Endometrial microvascular endothelial cells (primary cell): ENCODE data around the gene TMEM178B. TPM values are rescaled to one million over a fixed set of nuclear protein-coding genes. Genes with fewer than 3 reads are reported as not detected.

Experiments
- in situ Hi-C: cut with HindIII; loops from 2 replicates; pipeline ENCODE4 v1.10.0; 2017; ENCODE audit warnings: low sequenced_read_pairs, low pct_unique_long_range_greater_than_20kb; ENCODE audit errors: inconsistent ontology term
- total RNA-seq: library from RNA; depleted of rRNA; stranded (reverse); fragments of >200 nt; gene quantifications from one replicate; pipeline ENCODE4 v1.2.3, GENCODE V29; 2015; ENCODE audit errors: inconsistent ontology term

The TMEM178B gene
- total RNA-seq, 1 donor from 2014 or later, result 0.28 TPM

GRCh38 chr7:141460781-141461715, 387.2 kb downstream of the TMEM178B start:
- in situ Hi-C loops, result no loop called here

- in situ Hi-C loops, result no loop called here
These were observed 388.1 kb downstream of the TMEM178B start for GRCh38 chr7:141461924-141462323.

- in situ Hi-C loops, result no loop called here
These were observed 389.1 kb downstream of the TMEM178B start for GRCh38 chr7:141462958-141463357.

- in situ Hi-C loops, result no loop called here
These were observed 390.1 kb downstream of the TMEM178B start for GRCh38 chr7:141463986-141464385.

- in situ Hi-C loops, result no loop called here
These were observed 390.7 kb downstream of the TMEM178B start for GRCh38 chr7:141464551-141464950.

DNA sequence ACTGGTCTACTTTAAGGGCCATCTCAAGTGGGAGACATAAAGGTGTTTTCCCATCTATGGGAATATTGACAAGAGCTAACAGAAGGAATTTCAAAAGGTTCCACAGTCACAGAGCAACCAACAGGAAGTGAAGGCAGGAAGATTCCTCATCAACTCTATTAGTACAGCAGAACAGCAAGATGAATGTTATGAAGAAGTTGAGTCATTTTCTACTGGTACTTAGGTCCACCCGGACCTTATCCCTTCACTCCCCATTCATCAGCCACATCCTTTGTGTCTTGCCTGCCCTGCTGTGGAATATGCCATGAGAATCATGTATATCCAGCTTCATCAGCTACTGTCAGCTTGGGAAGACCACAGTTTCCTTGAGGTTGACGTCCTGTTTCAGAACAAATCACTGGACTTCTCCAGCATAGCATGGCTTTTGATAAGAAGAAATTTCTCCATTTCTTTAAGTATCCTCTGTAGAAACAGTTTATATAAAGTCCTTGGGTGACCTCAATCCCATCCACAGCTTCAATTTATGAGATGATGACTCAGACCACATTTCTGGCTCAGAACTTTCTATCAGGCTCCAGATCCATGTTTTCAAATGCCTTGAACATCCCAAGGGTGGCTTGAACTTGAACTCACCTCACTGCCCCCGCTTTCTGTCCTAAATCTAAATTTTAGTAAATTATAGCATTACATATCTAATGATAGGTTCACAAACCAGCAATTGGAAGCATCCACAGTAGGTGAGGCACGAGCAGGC, 392.5 kb downstream of the TMEM178B start:
- in situ Hi-C loops, result no loop called here

GRCh38 chr7:141468341-141468740, 394.5 kb downstream of the TMEM178B start:
- in situ Hi-C loops, result no loop called here

GRCh38 chr7:141475679-141476078, 401.8 kb downstream of the TMEM178B start:
- in situ Hi-C loops, result no loop called here

DNA sequence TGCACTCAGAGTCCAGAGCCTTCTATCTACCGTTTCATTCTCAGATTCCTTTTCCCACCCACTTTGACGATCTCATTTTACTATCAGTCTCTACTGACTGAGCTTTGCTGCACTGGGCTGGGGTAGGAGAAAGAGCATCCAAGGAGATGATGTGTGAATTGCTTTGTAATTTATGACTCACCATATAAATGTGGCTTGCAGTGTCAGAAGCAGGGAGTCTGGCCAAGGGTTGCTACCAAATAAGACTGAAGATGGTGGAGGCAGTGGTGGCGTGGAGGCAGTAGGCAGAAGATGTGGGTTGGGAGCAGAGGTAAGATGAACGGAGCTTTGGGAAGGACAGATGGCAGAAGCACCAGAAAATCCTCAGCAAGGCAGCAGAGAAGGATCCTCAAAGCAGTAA, 404.0 kb downstream of the TMEM178B start:
- in situ Hi-C loops, result no loop called here

- in situ Hi-C loops, result no loop called here
These were observed 405.0 kb downstream of the TMEM178B start for GRCh38 chr7:141478845-141479244.

DNA sequence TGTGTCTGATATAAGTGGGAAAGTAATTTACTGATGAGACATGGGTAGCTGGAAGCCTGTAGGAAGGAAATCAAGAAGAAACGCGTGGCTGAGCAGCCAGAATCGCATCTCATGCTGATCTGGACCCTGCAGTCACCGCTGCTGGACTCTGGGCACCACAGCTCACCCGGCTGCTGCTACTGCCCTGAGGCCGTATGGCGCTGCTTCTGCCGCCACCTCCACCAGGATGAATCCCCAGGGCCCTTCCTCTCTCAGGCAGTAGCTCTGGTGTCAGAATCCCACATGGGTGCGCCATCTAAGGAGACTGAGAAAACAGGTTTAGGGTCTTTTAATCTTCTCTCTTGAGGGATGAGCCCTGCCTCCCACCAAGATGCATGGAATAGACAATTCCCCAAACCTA, 407.1 kb downstream of the TMEM178B start:
- in situ Hi-C loops, result no loop called here

DNA sequence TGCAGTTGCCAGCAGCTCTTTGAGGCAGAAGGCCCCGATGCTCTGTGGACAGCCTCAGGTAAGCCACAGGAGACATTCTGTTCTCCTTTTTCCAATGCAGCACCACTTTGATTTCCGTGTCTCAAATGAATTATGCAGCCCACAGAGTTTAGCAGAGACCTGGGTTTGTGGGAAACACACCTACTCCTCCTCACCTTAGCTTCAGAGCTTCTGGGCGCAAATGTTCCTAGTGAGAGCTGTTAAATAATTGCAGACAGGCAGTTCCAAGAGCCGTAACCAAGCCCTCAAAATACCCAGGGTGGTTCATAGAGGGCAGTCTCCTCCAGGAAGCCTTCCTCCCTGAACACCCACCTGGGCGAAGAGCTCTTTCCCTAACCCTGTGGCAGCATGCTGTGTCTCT, 408.1 kb downstream of the TMEM178B start:
- in situ Hi-C loops, result no loop called here

DNA sequence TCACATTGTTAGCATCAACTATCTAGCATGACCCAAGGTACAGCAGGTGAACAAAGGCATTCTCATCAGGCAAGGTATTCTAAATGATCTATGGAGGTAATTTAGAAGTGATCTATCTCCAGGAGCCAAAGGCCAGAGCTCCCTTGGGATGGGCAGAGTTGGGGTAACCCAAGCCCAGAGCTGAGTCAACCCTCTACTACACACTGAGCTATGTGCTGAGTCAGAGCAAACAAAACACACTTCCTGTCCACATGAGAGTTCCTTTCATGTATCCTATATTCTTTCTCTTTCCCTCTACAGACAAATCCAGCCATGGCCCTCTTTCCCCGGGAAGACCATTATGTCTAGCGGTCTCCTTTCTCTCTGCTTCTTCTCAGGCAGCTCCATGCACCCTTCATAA, 409.2 kb downstream of the TMEM178B start:
- in situ Hi-C loops, result no loop called here

DNA sequence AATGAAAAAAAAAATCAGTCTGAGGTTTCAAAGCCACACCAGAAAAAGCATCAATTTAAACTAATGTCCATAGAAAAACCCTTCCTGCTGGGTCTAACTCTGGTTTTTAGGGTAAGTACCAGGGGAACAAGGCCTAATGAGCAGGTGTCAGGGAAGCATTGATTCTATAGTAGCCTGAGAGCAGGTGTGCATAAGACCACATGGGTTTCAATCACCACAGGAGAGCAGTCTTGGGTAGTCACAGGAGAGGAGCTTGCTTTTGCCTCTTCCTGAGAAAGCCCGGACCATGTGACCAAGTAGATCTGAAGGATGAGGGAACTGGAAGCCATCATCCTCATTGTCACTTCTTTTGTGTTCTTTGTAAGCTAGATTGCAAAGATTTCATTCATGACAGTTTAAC, 411.0 kb downstream of the TMEM178B start:
- in situ Hi-C loops, result no loop called here

DNA sequence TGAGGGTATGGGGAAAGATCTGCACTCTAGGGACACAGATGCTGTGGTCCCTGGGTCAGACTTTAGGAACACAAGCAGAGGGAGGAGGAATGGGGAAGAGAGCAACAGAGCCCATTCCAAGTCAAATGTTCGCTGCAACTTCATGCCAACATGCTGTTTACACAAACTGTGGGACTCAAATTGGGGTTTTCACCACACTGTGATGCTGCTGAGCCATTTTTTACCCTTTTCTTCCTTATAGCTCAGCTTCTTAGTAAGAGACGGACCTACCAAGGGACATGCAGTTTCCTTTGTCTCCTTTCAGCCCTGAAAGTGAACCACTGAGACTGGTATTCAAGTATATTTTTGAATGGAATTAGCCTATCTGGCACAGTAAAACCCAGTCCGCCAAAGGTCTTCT, 413.1 kb downstream of the TMEM178B start:
- in situ Hi-C loops, result no loop called here

DNA sequence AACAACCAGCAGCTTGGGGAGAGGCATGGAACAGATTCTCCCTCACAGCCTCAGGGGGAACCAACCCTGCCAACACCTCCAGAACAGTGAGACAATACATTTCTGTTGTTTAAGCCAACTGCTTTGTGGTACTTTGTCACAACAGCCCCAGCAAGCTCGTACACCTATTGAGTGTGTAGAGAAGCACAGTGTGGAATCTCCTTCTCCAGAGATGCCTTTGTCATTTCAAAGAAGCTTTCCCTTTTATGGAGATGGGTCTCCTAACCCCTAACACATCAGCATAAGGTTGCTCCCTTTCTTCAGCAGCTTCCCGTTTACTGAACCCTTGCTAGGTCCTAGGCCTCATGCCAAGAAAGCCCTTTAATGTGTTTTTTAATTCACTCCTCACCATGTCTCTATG, 416.6 kb downstream of the TMEM178B start:
- in situ Hi-C loops, result no loop called here

- in situ Hi-C loops, result no loop called here
These were observed 421.2 kb downstream of the TMEM178B start for GRCh38 chr7:141495057-141495456.

DNA sequence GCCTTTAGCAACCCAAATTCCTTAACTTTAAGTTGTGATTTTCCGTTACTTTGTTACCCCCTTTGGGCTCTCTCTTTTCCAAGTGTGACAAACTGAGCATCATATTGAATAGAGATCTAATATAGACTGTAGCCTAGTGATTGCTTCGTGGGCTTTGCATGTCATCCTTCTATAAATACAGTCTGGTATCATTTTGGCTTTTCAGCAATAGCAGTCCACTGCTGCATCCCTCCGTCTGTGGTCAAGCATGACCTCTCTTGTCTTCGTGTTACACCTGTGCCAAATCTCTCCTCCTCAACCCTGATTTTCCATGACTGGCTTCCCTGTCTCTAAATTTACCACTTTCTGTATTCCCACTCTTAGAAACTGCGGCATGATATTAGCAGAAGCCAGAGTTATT, 423.5 kb downstream of the TMEM178B start:
- in situ Hi-C loops, result no loop called here

- in situ Hi-C loops, result no loop called here
These were observed 426.7 kb downstream of the TMEM178B start for GRCh38 chr7:141500608-141501007.

DNA sequence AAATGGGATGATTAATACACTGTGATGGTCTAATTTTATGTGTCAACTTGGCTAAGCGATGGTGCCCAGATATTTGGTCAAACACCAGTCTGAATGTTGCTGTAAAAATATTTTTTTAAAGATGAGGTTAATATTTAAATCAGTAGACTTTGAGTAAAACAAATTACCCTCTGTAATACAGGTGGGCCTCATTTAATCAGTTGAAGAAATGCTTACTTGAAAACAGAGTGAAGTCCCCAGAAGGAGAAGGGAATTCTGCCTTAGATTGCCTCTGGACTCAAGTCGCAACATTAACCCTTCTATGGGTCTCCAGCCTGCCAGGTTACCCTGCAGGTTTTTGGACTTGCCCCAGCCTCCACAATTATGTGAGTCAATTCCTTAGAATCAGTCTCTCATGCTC, 427.6 kb downstream of the TMEM178B start:
- in situ Hi-C loops, result no loop called here
